Activated T-cell treated with anti-CD3 and anti-CD28 coated beads for 1 hour (primary cell): ENCODE results near the gene DDX27.

Experiments used
- DNase-seq: peaks from one replicate; pipeline ENCODE4 v3.0.0-alpha.2; 2020; ENCODE audit warnings: low read depth

Gene DDX27

GRCh38 chr20:49248301-49248700 is 29.1 kb downstream of the DDX27 start:
- no peak for DNase-seq

DNA sequence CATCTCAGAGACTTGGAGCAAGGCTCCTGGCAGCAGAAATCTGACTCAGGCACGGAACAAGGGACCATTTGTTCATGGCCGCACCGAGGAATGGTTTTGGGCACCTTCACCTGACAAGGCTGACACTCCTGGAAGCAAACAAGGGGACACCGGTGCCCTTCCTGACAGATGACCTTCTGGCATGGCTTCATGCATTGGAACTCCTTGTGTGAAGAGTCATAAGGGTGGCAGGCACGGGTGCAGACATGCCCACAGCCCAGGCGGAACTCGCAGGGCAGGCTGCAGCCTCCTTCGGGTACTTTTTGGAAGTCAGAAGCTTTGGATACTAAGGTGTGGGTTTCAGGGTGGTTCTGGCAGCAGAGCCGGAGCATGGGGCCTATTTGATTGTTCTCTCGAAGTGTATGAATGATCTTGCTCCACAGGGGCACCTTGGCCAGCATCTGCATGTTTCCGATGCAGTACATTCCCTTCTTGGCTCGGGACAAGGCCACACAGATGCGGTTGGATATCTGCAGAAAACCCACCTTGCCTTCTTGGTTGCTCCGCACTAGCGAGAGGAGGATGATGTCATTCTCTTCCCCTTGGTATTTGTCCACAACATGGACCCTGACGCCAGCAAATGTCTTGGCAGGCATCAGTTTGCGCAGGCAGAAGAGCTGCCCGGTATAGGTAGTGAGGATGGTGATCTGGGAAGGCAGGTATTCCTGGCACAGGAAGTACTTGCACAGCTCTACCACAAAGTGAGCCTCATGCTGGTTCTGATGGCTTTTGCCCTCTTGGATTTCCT is 29.9 kb downstream of the DDX27 start:
- DNase-seq = no peak

- no peak for DNase-seq
Observed at GRCh38 chr20:49252556-49253350, 33.5 kb downstream of the DDX27 start.

- DNase-seq = no peak
Observed at GRCh38 chr20:49256261-49256660, 37.0 kb downstream of the DDX27 start.

DNA sequence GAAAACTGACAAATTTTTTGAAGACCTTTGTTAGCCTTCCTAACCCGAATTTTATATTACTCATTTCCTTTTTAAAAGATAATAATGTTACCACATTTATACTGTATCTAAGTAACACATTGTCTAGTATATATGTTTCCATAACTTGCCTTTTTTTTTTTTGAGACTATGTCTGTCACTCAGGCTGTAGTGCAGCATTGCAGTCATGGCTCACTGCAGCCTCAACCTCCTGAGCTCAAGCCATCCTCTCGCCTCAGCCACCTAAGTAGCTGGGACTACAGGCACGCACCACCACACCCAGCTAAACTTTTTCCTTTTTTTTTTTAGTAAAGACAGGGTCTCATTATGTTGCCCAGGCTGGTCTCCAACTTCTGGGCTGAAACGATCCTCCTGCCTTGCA is 40.1 kb downstream of the DDX27 start:
- DNase-seq = no peak

DNA sequence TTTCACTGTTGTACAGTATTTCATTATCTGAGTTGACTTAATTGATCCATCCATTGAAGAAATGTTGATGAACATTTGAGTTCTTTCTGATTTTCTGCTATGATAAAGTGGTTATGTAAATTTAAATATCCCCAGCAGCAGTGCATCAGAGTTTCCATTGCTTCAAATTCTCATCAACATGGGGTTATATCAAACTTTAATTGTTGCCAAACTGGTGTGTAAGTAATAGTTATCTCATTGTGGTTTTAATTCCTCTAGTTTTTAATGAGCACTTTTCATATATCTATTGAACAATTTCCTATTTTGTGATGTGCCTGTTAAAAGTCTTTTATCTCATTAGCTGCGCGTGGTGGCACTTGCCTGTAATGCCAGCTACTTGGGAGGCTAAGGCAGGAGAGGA is 40.6 kb downstream of the DDX27 start:
- no peak for DNase-seq

- no peak for DNase-seq
Observed at GRCh38 chr20:49260218-49260617, 41.0 kb downstream of the DDX27 start.

DNA sequence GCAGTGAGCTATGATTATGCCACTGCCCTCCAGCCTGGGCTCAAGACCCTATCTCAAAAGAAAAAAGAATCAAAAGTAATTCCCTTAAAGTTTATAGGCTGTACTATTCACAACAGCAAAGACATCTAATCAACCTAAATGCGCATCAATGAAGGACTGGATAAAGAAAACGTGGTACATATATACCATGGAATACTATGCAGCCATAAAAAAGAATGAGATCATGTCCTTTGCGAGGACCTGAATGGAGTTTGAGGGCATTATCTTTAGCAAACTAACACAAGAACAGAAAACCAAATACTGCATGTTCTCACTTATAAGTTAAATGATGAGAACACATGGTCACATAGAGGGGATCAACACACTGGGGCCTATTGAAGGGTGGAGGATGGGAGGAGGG is 42.0 kb downstream of the DDX27 start:
- no peak for DNase-seq

GRCh38 chr20:49262444-49262843 is 43.2 kb downstream of the DDX27 start:
- DNase-seq = no peak

DNA sequence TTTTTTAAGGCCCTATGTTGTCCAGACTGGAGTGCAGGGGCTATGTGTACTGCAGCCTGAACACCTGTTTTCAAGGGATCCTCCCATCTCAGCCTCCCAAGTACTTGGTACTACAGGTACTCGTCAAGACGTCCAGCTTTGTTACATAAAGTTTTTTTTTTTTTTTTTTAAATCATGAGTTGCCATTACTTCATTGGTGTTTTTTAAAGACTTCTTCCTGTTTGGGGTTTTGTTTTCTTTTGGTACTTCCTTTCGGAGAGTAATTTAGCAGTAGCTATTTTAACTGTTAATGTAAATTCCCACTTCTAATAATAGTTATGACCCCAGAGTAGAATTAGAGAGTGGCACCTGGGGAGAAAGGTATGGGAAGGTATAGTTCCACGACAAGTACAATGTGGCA is 48.1 kb downstream of the DDX27 start:
- DNase-seq = no peak

GRCh38 chr20:49268600-49269365 is 49.6 kb downstream of the DDX27 start:
- DNase-seq = no peak

DNA sequence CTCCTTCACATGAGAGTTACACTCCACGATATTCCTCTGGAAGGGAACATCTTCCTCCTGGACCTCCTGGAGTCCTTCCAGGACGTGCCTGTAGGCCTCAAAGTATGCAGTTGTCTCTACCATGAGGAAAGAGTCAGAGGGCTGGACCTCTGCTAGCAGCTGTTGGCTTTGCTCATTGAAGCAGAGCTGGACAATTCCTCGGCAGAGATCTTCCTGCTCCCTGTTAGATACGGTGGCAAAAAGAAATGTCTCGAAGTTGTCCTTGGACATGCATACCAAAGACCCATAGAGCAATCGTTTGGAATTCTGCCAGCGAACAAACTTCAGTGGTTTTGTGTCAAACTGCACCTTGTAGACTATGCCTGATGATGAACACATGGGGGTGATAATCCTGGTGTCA is 51.0 kb downstream of the DDX27 start:
- DNase-seq = no peak

GRCh38 chr20:49270736-49271135 is 51.5 kb downstream of the DDX27 start:
- no peak for DNase-seq

- no peak for DNase-seq
Observed at GRCh38 chr20:49272654-49273053, 53.4 kb downstream of the DDX27 start.

GRCh38 chr20:49273696-49274277 is 54.6 kb downstream of the DDX27 start:
- no peak for DNase-seq

GRCh38 chr20:49275216-49275615 is 56.0 kb downstream of the DDX27 start:
- DNase-seq = no peak

DNA sequence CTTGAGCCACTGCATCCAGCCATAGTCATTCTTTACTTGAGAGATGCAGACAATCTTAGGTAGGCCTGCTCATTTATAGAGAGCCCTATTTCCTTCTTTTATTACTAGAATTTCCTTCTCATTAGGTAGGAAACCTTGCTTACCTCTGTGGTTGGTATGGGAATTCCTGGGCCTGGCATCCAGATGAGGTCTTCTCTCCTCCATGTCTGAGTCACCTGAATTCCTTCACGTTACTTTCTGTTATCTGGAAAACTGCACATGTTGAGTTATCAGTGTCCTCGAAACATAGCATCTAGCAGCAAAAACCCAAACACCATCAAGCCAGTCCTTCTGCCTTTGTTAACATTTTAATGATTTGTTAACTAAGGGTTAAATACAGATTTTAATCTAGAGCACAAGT is 56.4 kb downstream of the DDX27 start:
- DNase-seq = no peak

- peak; percentile 25 for DNase-seq
Observed at GRCh38 chr20:49276161-49276960, 57.1 kb downstream of the DDX27 start.

DNA sequence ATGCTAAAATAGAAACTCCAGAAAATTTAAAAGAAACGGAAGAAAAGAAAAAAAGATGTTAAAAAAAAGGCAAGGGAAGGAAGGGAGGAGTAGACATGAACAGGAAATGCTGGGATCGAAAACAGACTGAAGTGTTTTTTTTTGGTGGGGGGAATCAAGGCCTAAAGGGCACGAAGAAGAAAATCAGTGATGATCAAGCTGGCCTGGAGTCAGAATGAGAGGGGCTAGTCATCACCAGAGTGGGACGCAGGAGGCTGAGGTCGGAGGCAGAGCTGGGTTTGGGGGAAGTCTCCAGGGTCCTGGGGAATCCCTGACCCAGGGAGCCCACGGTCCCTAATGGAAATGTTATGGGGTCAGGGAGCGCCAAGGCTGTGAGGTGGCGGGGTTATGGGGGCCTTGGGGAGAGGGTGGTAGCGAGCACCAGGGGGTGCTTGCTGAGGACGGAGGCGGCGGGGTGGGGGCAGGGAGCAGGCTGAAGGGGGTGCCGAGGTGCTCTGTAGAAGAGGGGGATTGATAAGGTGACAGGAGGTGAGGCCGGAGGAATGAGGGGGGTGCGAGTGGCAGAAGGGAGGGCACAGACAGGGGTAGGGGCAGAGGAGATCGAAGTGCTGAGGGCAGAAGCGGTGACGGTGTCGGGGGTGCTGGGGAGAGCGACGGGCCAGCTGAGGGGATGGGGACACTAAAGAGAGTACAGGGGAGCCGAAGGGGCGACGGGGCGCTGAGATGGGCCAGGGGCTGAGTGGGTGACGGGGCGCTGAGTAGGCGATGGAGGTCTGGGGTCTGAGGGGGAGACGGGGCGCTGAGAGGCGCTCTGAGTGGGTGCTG is 58.0 kb downstream of the DDX27 start:
- DNase-seq = peak; percentile 23

DNA sequence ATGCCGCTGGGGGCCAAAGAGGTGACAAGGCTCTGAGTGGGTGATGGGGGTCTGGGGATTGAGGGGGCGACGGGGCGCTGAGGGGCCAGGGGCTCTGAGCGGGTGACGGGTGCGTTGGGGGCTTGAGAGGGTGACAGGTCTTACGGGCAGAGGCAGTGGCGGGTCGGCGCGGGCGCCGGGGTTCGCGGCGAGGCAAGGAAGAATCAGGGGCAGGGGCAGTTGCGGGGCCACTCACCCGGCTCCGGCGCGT is 58.5 kb downstream of the DDX27 start:
- no peak for DNase-seq
